Stomach (tissue), 4 donors: ENCODE results near the gene RUNX1.
A peak's percentile ranks its signal among the peaks of the same experiment; 100 is the strongest.

Experiments
- CTCF ChIP-seq, 7 experiments: fragments of 450-650 bp in 4 of 7; fragments of 200-600 bp in 3 of 7; sonication (generic) in 3 of 7; IDR thresholded peaks; one replicate each; pipeline ENCODE4 v1.5.1; 2016 to 2019; ENCODE audit warnings: antibody characterized with exemption in 7 of 7, control low read depth in 2 of 7, mild to moderate bottlenecking in 1 of 7
- POLR2A ChIP-seq, 4 donors: fragments of 450-650 bp; IDR thresholded peaks; one replicate each; pipeline ENCODE4 v1.6.1; 2016; ENCODE audit warnings: antibody characterized with exemption in 4 of 4, control low read depth in 2 of 4, mild to moderate bottlenecking in 1 of 4, moderate library complexity in 1 of 4
- POLR2AphosphoS5 ChIP-seq, 3 donors: sonication (generic); formaldehyde crosslinking; IDR thresholded peaks; one replicate each; pipeline ENCODE4 v1.6.1; 2016; ENCODE audit warnings: antibody characterized with exemption in 3 of 3

- TF ChIP-seq CTCF (IDR thresholded peaks at IDR 0.05) (peak in 1 of 7 experiments; percentile 33), POLR2A (IDR thresholded peaks at IDR 0.05) (no peak), POLR2AphosphoS5 (IDR thresholded peaks at IDR 0.05) (peak in 1 of 3 donors; percentile 54)
Observed at GRCh38 chr21:34795175-34795547, 253.9 kb downstream of the RUNX1 start.
